Colonic mucosa (tissue), 4 donors: ENCODE data around the gene CRNKL1. TPM values are rescaled to one million over a fixed set of nuclear protein-coding genes. Genes with fewer than 3 reads are reported as not detected.

Experiments used
- DNase-seq: peaks from one replicate; pipeline ENCODE4 v3.0.0-alpha.2; 2020
- H3K27ac ChIP-seq: fragments of 200-600 bp; one replicate; pipeline ENCODE4 v1.8.0; 2021
- H3K27me3 ChIP-seq: fragments of 200-600 bp; one replicate; pipeline ENCODE4 v1.8.0; 2021
- H3K36me3 ChIP-seq: fragments of 200-600 bp; one replicate; pipeline ENCODE4 v1.8.0; 2021
- H3K4me1 ChIP-seq: fragments of 200-600 bp; one replicate; pipeline ENCODE4 v1.8.0; 2021; ENCODE audit warnings: mild to moderate bottlenecking
- H3K4me3 ChIP-seq: fragments of 200-600 bp; one replicate; pipeline ENCODE4 v1.8.0; 2021
- H3K9ac ChIP-seq, 2 donors: one replicate each; pipeline ENCODE4 v1.7.0; 2013; ENCODE audit warnings: control low read depth in 2 of 2, low read depth in 2 of 2, low read length in 2 of 2
- H3K9me3 ChIP-seq: fragments of 200-600 bp; one replicate; pipeline ENCODE4 v1.8.0; 2021
- intact Hi-C: fragments of 100-400 bp; cut with DNase I; formaldehyde crosslinking; loops from one replicate; pipeline ENCODE4 v1.14.1; 2022
- total RNA-seq, 2 donors: library from RNA; stranded (reverse); fragmentation: NEBNext Ultra II Directional in 1 of 2; extraction: Animal tissue kit (Norgen Biotek cat#: 25700) in 1 of 2; gene quantifications; one replicate each; pipeline ENCODE4 v1.2.1, GENCODE V29; 2021
- TF ChIP-seq, protein P1 (sequence below): fragments of 200-600 bp; IDR thresholded peaks from one replicate; pipeline ENCODE4 v1.8.0; 2022; ENCODE audit warnings: antibody characterized with exemption, mild to moderate bottlenecking
- donor health status: healthy.
- donor health status: DM: no; HTN: no; CAD: no.
- donor health status: DM: no; HTN: no; CAD: no.

CRNKL1 gene
- total RNA-seq, 2 donors from 2014 or later, result 21.4 to 25.8 TPM

DNA sequence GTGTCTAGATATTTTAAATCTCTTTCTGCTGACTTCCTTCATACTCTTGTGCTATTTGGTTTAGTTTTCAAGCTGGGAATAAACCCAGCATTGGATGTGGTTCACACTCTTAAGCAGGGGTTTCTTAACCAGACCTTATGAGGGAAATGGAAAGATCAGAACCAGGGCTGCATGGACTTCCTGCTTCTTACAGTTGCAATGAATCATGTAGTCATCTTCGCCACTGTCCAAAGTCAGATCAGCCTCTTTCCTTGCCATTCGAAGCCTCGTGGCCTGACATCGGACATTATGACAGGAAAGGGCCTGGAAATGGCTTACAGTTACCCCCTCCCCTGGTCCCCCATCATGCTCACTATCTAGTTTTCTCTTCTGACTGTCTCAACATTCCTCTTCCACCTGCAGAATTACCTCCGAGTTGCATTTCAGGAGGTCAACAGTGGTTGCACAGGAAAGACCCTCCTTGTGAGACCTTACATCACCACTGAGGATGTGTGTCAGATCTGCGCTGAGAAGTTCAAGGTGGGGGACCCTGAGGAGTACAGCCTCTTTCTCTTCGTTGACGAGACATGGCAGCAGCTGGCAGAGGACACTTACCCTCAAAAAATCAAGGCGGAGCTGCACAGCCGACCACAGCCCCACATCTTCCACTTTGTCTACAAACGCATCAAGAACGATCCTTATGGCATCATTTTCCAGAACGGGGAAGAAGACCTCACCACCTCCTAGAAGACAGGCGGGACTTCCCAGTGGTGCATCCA is 51.9 kb downstream of the CRNKL1 start:
- H3K27me3 ChIP-seq, result no peaks in the 10 kb centered on the region
- H3K9me3 ChIP-seq, result no peaks in the 10 kb centered on the region
- TF ChIP-seq, protein P1, sequence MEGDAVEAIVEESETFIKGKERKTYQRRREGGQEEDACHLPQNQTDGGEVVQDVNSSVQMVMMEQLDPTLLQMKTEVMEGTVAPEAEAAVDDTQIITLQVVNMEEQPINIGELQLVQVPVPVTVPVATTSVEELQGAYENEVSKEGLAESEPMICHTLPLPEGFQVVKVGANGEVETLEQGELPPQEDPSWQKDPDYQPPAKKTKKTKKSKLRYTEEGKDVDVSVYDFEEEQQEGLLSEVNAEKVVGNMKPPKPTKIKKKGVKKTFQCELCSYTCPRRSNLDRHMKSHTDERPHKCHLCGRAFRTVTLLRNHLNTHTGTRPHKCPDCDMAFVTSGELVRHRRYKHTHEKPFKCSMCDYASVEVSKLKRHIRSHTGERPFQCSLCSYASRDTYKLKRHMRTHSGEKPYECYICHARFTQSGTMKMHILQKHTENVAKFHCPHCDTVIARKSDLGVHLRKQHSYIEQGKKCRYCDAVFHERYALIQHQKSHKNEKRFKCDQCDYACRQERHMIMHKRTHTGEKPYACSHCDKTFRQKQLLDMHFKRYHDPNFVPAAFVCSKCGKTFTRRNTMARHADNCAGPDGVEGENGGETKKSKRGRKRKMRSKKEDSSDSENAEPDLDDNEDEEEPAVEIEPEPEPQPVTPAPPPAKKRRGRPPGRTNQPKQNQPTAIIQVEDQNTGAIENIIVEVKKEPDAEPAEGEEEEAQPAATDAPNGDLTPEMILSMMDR, result no peak
- intact Hi-C loops, result no loop called here
- no peak overlapping the region for H3K4me3 ChIP-seq
- no peak overlapping the region for H3K27ac ChIP-seq
- H3K9ac ChIP-seq, result no peak overlapping the region
- peaks cover 6% of the 10 kb centered on the region for H3K36me3 ChIP-seq
- no peaks in the 10 kb centered on the region for H3K4me1 ChIP-seq
- no peak for DNase-seq

DNA sequence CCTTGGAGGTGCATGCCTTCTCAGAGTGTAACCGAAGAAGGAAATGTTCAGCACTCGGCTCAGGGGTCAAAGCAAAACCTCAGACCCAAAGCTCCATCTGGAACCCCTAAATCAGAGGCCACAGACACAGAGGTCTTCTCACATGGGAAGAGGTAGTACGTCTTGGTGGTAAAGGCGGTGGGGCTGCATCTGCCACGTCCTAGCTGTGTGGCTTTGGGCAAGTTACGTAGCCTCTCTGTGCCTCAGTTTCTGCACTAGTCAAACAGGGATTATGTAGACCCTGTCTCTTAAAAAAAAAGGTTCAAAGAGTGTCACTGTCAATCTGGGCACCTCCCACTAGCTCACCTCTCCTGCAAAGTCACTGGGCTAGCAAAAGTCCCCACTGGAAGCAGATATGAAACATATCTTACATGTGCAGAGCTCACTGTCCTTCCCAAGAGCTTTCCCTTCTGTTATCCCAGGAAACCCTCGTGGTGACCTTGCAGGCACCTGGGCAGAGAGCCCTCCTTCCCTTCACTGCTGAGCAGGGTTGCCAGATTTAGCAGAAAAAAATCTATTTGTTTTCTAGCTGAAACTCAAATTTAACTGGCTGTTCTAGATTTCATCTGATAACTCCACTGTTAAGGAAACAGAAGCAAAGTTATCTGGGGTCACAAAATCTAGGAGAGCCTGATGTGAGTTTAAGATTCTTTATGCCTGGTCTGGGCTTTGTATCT is 53.1 kb downstream of the CRNKL1 start:
- Histone ChIP-seq H3K27me3 (no peaks in the 10 kb centered on the region), H3K9ac (no peak overlapping the region), H3K27ac (no peak overlapping the region), H3K4me3 (no peak overlapping the region), H3K36me3 (peaks cover 6% of the 10 kb centered on the region), H3K4me1 (peaks cover under 1% of the 10 kb centered on the region), H3K9me3 (no peaks in the 10 kb centered on the region)
- intact Hi-C loops, result loop anchor here (10.0 kb wide), 1 partner anchor 314 kb away; no protein-coding TSS in a partner anchor
- DNase-seq, result no peak
- TF ChIP-seq, protein P1, result no peak

DNA sequence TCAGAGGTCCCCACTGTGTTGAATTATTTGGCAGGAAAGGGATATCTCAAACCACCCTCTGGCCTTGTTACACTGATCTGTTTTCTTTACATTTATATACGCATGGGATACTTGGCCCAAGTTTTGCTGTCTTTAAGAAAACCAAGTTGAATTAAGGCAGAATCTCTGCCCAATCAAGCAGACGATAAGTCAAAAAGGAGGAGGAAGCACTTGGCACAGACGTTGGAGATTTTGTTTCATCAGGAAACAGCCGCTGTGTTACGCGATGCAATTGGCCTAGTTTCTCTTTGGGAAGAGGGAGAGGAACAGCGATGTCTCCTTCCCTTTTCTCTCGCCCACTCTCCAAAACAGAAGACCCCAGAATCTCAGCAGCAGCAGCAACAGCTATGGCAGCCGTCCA is 55.3 kb downstream of the CRNKL1 start:
- Histone ChIP-seq H3K27me3 (no peaks in the 10 kb centered on the region), H3K9me3 (no peaks in the 10 kb centered on the region), H3K9ac (no peak overlapping the region), H3K36me3 (peaks cover 6% of the 10 kb centered on the region), H3K4me3 (no peak overlapping the region), H3K4me1 (peaks cover 4% of the 10 kb centered on the region), H3K27ac (no peak overlapping the region)
- TF ChIP-seq, protein P1, result no peak
- intact Hi-C loops, result loop anchor here (10.0 kb wide), 1 partner anchor 312 kb away; no protein-coding TSS in a partner anchor
- DNase-seq, result no peak

DNA sequence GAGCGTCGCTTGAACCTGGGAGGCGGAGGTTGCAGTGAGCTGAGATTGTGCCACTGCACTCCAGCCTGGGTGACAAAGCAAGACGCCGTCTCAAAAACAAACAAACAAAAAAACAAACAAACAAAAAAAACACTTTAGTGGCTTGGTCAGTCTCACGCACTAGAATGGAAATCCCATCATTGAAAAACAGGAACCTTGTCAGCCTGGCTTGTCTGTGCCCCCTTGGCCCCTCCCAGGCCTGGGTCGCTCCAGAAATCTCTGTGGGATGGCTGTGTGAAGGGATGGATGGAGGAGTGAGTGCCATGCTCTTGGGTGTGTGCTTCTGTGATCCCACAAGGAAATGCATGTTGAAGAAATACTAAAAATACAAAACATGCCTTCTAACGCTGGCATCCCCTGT is 56.0 kb downstream of the CRNKL1 start:
- no peak for DNase-seq
- TF ChIP-seq, protein P1, result no peak
- Histone ChIP-seq H3K27me3 (no peaks in the 10 kb centered on the region), H3K9me3 (no peaks in the 10 kb centered on the region), H3K9ac (no peak overlapping the region), H3K4me1 (peaks cover 4% of the 10 kb centered on the region), H3K4me3 (no peak overlapping the region), H3K36me3 (peaks cover 6% of the 10 kb centered on the region), H3K27ac (no peak overlapping the region)
- intact Hi-C loops, result loop anchor here (10.0 kb wide), 1 partner anchor 311 kb away; no protein-coding TSS in a partner anchor

DNA sequence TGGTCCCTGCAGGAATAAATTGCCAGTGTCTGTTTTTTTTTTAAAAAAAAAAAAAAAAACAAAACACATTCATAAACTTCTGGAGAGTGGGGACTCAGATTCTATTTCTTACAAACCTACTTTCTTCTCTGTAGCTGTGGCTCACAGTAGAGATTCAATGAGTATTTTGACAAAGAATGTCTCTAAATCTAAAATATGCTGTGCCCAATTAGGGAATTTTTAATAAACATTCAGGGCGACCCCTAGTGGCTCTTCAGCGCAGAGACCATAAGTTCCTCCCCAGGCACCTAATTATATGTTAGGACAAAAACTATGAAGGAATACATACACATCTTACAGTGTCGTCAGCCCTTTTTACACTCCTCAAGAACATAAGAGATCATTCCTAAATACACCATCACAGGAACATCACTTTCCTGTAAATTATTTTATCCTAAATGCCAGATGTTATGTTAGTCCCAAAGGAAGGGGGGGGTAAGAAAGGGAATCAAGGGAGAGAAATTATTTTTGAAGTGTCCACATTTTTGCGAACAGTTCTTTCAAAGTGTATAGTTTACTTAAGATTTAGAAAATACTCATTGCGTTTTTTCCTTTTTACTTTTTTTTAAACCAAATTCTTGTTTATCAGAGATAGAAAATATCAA is 56.9 kb downstream of the CRNKL1 start:
- Histone ChIP-seq H3K9ac (no peak overlapping the region), H3K4me1 (peaks cover 4% of the 10 kb centered on the region), H3K36me3 (peaks cover 6% of the 10 kb centered on the region), H3K27me3 (no peaks in the 10 kb centered on the region), H3K4me3 (no peak overlapping the region), H3K9me3 (no peaks in the 10 kb centered on the region), H3K27ac (no peak overlapping the region)
- DNase-seq, result no peak
- intact Hi-C loops, result loop anchor here (2.0 to 10.0 kb wide), 2 partner anchors 211 to 311 kb away; no protein-coding TSS in a partner anchor
- TF ChIP-seq, protein P1, result peak; percentile 56
